WTC11 (cell line): ENCODE data around the gene GXYLT2. TPM values are rescaled to one million over a fixed set of nuclear protein-coding genes. Genes with fewer than 3 reads are reported as not detected.

ENCODE experiments used
- ATAC-seq: fragments of 200-7000 bp; cut with Tn5 transposase; 2 replicates; pipeline ENCODE4 v1.10.0; 2021; ENCODE audit warnings: mild to moderate bottlenecking, moderate library complexity
- CTCF ChIA-PET: fragments of 300-600 bp; sonication (Branson Sonifier 250); formaldehyde crosslinking; loops from one replicate; lab custom pipeline; 2021; ENCODE audit warnings: antibody characterized with exemption; lab: Charles Lee
- POLR2A ChIA-PET: fragments of 350-600 bp; sonication (Branson Sonifier 250); formaldehyde crosslinking; loops from one replicate; lab custom pipeline; 2021; ENCODE audit warnings: antibody characterized with exemption; lab: Charles Lee
- DNase-seq: peaks from one replicate; pipeline ENCODE4 v3.0.0; 2021; ENCODE audit warnings: low spot score
- H3K27ac Mint-ChIP-seq: 2 replicates; pipeline ENCODE4 v1.8.0; 2021; ENCODE audit warnings: mixed read lengths
- H3K27me3 Mint-ChIP-seq: 2 replicates; pipeline ENCODE4 v1.8.0; 2021; ENCODE audit warnings: low read depth, mild to moderate bottlenecking, moderate library complexity, mixed read lengths
- H3K36me3 Mint-ChIP-seq: 2 replicates; pipeline ENCODE4 v1.8.0; 2021; ENCODE audit warnings: mixed read lengths
- H3K4me1 Mint-ChIP-seq: 2 replicates; pipeline ENCODE4 v1.8.0; 2022; ENCODE audit warnings: mixed read lengths
- H3K4me3 Mint-ChIP-seq: 2 replicates; pipeline ENCODE4 v1.8.0; 2021; ENCODE audit warnings: mild to moderate bottlenecking, moderate library complexity, mixed read lengths
- H3K9me3 Mint-ChIP-seq: 2 replicates; pipeline ENCODE4 v1.8.0; 2021; ENCODE audit warnings: mixed read lengths
- AFF4 ChIP-seq: sonication (generic); formaldehyde crosslinking; IDR thresholded peaks from 2 replicates; pipeline ENCODE4 v1.8.1; 2023; ENCODE audit warnings: mild to moderate bottlenecking, missing genetic modification reagents, borderline replicate concordance
- ATF2 ChIP-seq: sonication (generic); formaldehyde crosslinking; IDR thresholded peaks from 2 replicates; pipeline ENCODE4 v1.8.1; 2022; ENCODE audit warnings: low read depth, missing genetic modification reagents, borderline replicate concordance
- CREM ChIP-seq: sonication (generic); formaldehyde crosslinking; IDR thresholded peaks from 2 replicates; pipeline ENCODE4 v1.8.1; 2022; ENCODE audit warnings: mild to moderate bottlenecking, missing genetic modification reagents, moderate library complexity
- FOXP1 ChIP-seq: sonication (generic); formaldehyde crosslinking; IDR thresholded peaks from 2 replicates; pipeline ENCODE4 v1.8.0; 2022; ENCODE audit warnings: missing genetic modification reagents, mild to moderate bottlenecking, moderate library complexity, borderline replicate concordance
- GRHL2 ChIP-seq: fragments of 250-450 bp; sonication (Bioruptor Pico); IDR thresholded peaks from 2 replicates; pipeline ENCODE4 v1.8.0; 2022; ENCODE audit warnings: mild to moderate bottlenecking, moderate library complexity; ENCODE audit not compliant: insufficient replicate concordance, severe bottlenecking
- JAZF1 ChIP-seq: fragments of 250-450 bp; sonication (Bioruptor Pico); IDR thresholded peaks from 2 replicates; pipeline ENCODE4 v1.9.0; 2021; ENCODE audit warnings: moderate library complexity, mild to moderate bottlenecking, inconsistent platforms
- JUN ChIP-seq: sonication (generic); formaldehyde crosslinking; IDR thresholded peaks from 2 replicates; pipeline ENCODE4 v1.8.0; 2023; ENCODE audit warnings: mild to moderate bottlenecking, missing genetic modification reagents
- KAT7 ChIP-seq: sonication (generic); formaldehyde crosslinking; IDR thresholded peaks from 2 replicates; pipeline ENCODE4 v1.8.1; 2023; ENCODE audit warnings: missing genetic modification reagents, mild to moderate bottlenecking, borderline replicate concordance
- MAX ChIP-seq: sonication (generic); formaldehyde crosslinking; IDR thresholded peaks from 2 replicates; pipeline ENCODE4 v1.8.0; 2022; ENCODE audit warnings: mild to moderate bottlenecking, missing genetic modification reagents
- MXD4 ChIP-seq: fragments of 250-450 bp; sonication (Bioruptor Pico); IDR thresholded peaks from 2 replicates; pipeline ENCODE4 v1.8.0; 2021; ENCODE audit warnings: mild to moderate bottlenecking, moderate library complexity, borderline replicate concordance
- PRRX2 ChIP-seq: fragments of 250-450 bp; sonication (Bioruptor Pico); IDR thresholded peaks from 2 replicates; pipeline ENCODE4 v1.8.0; 2021; ENCODE audit warnings: mild to moderate bottlenecking
- TEAD4 ChIP-seq: sonication (generic); formaldehyde crosslinking; IDR thresholded peaks from 2 replicates; pipeline ENCODE4 v1.8.0; 2022; ENCODE audit warnings: mild to moderate bottlenecking, missing genetic modification reagents
- TP53 ChIP-seq: sonication (generic); formaldehyde crosslinking; IDR thresholded peaks from 2 replicates; pipeline ENCODE4 v1.8.1; 2023; ENCODE audit warnings: mild to moderate bottlenecking, missing genetic modification reagents
- ZBTB21 ChIP-seq: sonication (generic); formaldehyde crosslinking; IDR thresholded peaks from 2 replicates; pipeline ENCODE4 v1.8.1; 2023; ENCODE audit warnings: mild to moderate bottlenecking, missing genetic modification reagents, borderline replicate concordance
- ZBTB43 ChIP-seq: sonication (generic); formaldehyde crosslinking; IDR thresholded peaks from 2 replicates; pipeline ENCODE4 v1.8.1; 2023; ENCODE audit warnings: mild to moderate bottlenecking, missing genetic modification reagents
- ZNF219 ChIP-seq: sonication (generic); formaldehyde crosslinking; IDR thresholded peaks from 2 replicates; pipeline ENCODE4 v1.8.0; 2023; ENCODE audit warnings: missing genetic modification reagents, mild to moderate bottlenecking, borderline replicate concordance
- ZNF423 ChIP-seq: fragments of 250-450 bp; sonication (Bioruptor Pico); IDR thresholded peaks from 2 replicates; pipeline ENCODE4 v2.1.2; 2022; ENCODE audit warnings: mild to moderate bottlenecking, moderate library complexity
- total RNA-seq: library from RNA; stranded (reverse); gene quantifications from 3 replicates; pipeline ENCODE4 v1.2.3, GENCODE V29; 2021
- TF ChIP-seq, protein P1 (sequence below): fragments of 250-450 bp; sonication (Bioruptor Pico); IDR thresholded peaks from 2 replicates; pipeline ENCODE4 v1.9.0; 2021; ENCODE audit warnings: mild to moderate bottlenecking
- TF ChIP-seq, protein P2 (sequence below): fragments of 250-450 bp; sonication (Bioruptor Pico); IDR thresholded peaks from 2 replicates; pipeline ENCODE4 v1.8.0; 2021; ENCODE audit warnings: mild to moderate bottlenecking
- TF ChIP-seq, protein P3 (sequence below): sonication (generic); formaldehyde crosslinking; IDR thresholded peaks from 2 replicates; pipeline ENCODE4 v1.8.0; 2022; ENCODE audit warnings: mild to moderate bottlenecking, missing genetic modification reagents

GXYLT2 gene
- total RNA-seq, 1 experiment from 2014 or later, result 6.5 TPM

DNA sequence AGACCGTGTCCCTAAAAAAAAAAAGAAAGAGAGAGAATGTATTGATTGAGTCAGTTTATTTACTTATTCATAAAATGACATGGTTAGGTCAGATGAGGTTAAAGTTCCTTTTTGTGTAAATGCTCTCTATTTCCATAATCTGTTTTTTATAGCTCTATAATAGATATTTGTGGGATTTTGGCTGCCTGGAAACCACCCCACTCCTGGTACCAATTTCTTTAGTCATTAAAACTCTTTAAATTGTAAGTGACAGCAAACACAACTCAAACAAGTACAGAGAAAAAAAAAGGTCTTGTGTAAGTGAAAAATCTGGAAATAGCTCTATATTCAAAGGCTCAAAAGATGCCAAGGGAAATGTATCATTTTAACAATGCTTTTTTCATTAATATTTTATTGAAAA lies 97.7 kb downstream of the GXYLT2 start (continued):
- TF ChIP-seq TEAD4 (CRISPR knock-in tag), result no peak
- no peak for TF ChIP-seq CREM (CRISPR knock-in tag)
- no peak for TF ChIP-seq AFF4 (CRISPR knock-in tag)

DNA sequence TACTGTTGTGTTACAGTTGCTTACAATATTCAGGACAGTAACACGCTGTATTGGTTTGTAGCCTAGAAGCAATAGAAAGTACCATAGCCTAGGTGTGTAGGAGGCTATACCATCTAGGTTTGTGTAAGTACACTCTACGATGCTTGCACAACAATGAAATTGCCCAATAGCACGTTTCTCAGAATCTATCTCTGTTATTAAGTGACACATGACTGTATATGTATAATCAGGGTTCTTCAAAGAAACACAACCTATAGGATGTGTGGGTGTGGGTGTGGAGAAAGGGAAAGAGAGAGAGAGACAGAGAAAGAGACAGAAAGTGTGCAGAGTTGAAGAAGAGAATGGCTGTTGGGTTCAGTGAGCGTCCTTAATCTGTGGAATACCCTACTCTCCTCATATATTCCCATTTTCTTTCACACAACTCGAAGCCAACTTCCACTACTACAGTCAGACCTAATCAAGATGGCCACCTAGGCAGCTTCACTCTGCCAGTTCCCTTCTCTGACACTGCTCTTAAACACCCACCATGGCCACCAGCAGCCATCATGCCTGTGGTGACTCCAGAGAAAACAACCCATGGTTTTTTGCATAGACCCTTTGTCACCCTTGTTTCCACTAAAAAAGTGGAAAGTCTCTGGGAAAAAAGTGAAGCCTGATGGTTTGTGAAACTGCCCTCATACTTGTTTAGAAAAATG lies 103.0 kb downstream of the GXYLT2 start:
- ATAC-seq, result no peak
- ChIA-PET POLR2A (no interaction called here), CTCF (no interaction called here)
- no peak overlapping the region for H3K27ac Mint-ChIP-seq
- peaks cover 6% of the 10 kb centered on the region for H3K4me1 Mint-ChIP-seq
- peaks cover 5% of the 10 kb centered on the region for H3K9me3 Mint-ChIP-seq
- H3K36me3 Mint-ChIP-seq, result peaks cover 4% of the 10 kb centered on the region
- no peak for TF ChIP-seq TEAD4 (CRISPR knock-in tag)
- TF ChIP-seq, protein P1, sequence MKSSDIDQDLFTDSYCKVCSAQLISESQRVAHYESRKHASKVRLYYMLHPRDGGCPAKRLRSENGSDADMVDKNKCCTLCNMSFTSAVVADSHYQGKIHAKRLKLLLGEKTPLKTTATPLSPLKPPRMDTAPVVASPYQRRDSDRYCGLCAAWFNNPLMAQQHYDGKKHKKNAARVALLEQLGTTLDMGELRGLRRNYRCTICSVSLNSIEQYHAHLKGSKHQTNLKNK (CRISPR knock-in tag), result no peak
- no peak for TF ChIP-seq JUN (CRISPR knock-in tag)
- no peak for TF ChIP-seq PRRX2
- no peak for TF ChIP-seq MAX (CRISPR knock-in tag)
- TF ChIP-seq, protein P2, sequence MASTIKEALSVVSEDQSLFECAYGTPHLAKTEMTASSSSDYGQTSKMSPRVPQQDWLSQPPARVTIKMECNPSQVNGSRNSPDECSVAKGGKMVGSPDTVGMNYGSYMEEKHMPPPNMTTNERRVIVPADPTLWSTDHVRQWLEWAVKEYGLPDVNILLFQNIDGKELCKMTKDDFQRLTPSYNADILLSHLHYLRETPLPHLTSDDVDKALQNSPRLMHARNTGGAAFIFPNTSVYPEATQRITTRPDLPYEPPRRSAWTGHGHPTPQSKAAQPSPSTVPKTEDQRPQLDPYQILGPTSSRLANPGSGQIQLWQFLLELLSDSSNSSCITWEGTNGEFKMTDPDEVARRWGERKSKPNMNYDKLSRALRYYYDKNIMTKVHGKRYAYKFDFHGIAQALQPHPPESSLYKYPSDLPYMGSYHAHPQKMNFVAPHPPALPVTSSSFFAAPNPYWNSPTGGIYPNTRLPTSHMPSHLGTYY (CRISPR knock-in tag), result no peak
- TF ChIP-seq, protein P3, sequence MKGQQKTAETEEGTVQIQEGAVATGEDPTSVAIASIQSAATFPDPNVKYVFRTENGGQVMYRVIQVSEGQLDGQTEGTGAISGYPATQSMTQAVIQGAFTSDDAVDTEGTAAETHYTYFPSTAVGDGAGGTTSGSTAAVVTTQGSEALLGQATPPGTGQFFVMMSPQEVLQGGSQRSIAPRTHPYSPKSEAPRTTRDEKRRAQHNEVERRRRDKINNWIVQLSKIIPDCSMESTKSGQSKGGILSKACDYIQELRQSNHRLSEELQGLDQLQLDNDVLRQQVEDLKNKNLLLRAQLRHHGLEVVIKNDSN (CRISPR knock-in tag), result no peak
- TF ChIP-seq KAT7, result no peak
- TF ChIP-seq JAZF1 (CRISPR knock-in tag), result no peak
- no peak for TF ChIP-seq MXD4 (CRISPR knock-in tag)
- TF ChIP-seq ZBTB43 (CRISPR knock-in tag), result no peak
- DNase-seq, result no peak
- H3K4me3 Mint-ChIP-seq, result no peak overlapping the region
- H3K27me3 Mint-ChIP-seq, result no peaks in the 10 kb centered on the region

GRCh38 chr3:72991522-72991921 lies 103.7 kb downstream of the GXYLT2 start:
- no peaks in the 10 kb centered on the region for H3K36me3 Mint-ChIP-seq
- H3K4me1 Mint-ChIP-seq, result peaks cover 6% of the 10 kb centered on the region
- ATAC-seq (no peak), DNase-seq (no peak)
- TF ChIP-seq GRHL2 (no peak), ZBTB21 (no peak), MXD4 (CRISPR knock-in tag) (no peak), ZNF219 (no peak), ZNF423 (no peak), ATF2 (no peak), FOXP1 (CRISPR knock-in tag) (no peak), AFF4 (CRISPR knock-in tag) (no peak), TP53 (CRISPR knock-in tag) (no peak)
- H3K4me3 Mint-ChIP-seq, result no peak overlapping the region
- no peaks in the 10 kb centered on the region for H3K9me3 Mint-ChIP-seq
- H3K27ac Mint-ChIP-seq, result no peak overlapping the region
- H3K27me3 Mint-ChIP-seq, result no peaks in the 10 kb centered on the region
- ChIA-PET POLR2A (no interaction called here), CTCF (no interaction called here)
